ENCODE data around the gene OBP2B.
A peak's percentile ranks its signal among the peaks of the same experiment; 100 is the strongest.

The OBP2B gene

GRCh38 chr9:133202688-133203453 lies 6.2 kb downstream of the OBP2B start:
- no peak for FAIRE-seq
- no peak for DNase-seq (ENCODE audit: low spot score)

GRCh38 chr9:133202145-133202513 lies 6.9 kb downstream of the OBP2B start:
- no peak for DNase-seq (ENCODE audit: low spot score)
- FAIRE-seq = no peak

- FAIRE-seq = no peak
- no peak for DNase-seq (ENCODE audit: low spot score)
Observed at GRCh38 chr9:133201424-133202144, 7.5 kb downstream of the OBP2B start.

GRCh38 chr9:133200631-133201030 lies 8.4 kb downstream of the OBP2B start:
- no peak for FAIRE-seq

GRCh38 chr9:133199648-133200321 lies 9.3 kb downstream of the OBP2B start:
- DNase-seq (ENCODE audit: low spot score) (no peak), FAIRE-seq (no peak)

More at GRCh38 chr9:133200631-133201030, 8.4 kb downstream of the OBP2B start:
- no peak for DNase-seq (ENCODE audit: low spot score)

GRCh38 chr9:133195029-133195428 lies 14.0 kb downstream of the OBP2B start:
- FAIRE-seq (no peak), DNase-seq (ENCODE audit: low spot score) (no peak)

- no peak for FAIRE-seq
- no peak for DNase-seq (ENCODE audit: low spot score)
Observed at GRCh38 chr9:133194597-133194996, 14.5 kb downstream of the OBP2B start.

- no peak for DNase-seq (ENCODE audit: low spot score)
- no peak for FAIRE-seq
Observed at GRCh38 chr9:133191989-133192388, 17.1 kb downstream of the OBP2B start.

- DNase-seq (ENCODE audit: low spot score) (no peak), FAIRE-seq (no peak)
Observed at GRCh38 chr9:133189826-133190225, 19.2 kb downstream of the OBP2B start.

- FAIRE-seq = no peak
Observed at GRCh38 chr9:133188843-133189180, 20.2 kb downstream of the OBP2B start.

GRCh38 chr9:133188006-133188842 lies 20.8 kb downstream of the OBP2B start:
- DNase-seq (ENCODE audit: low spot score) (no peak), FAIRE-seq (no peak)

More at GRCh38 chr9:133188843-133189180, 20.2 kb downstream of the OBP2B start:
- no peak for DNase-seq (ENCODE audit: low spot score)

- DNase-seq (ENCODE audit: low spot score) (no peak), FAIRE-seq (no peak)
Observed at GRCh38 chr9:133187561-133188005, 21.5 kb downstream of the OBP2B start.

GRCh38 chr9:133186736-133187135 lies 22.3 kb downstream of the OBP2B start:
- DNase-seq (ENCODE audit: low spot score) (no peak), FAIRE-seq (no peak)

- DNase-seq (ENCODE audit: low spot score) = peak; percentile 64
- FAIRE-seq = peak; percentile 81
Observed at GRCh38 chr9:133184971-133185370, 24.1 kb downstream of the OBP2B start.

GRCh38 chr9:133182151-133182550 lies 26.9 kb downstream of the OBP2B start:
- FAIRE-seq = no peak
- no peak for DNase-seq (ENCODE audit: low spot score)

- no peak for FAIRE-seq
Observed at GRCh38 chr9:133181561-133181960, 27.5 kb downstream of the OBP2B start.

GRCh38 chr9:133180953-133181352 lies 28.1 kb downstream of the OBP2B start:
- no peak for DNase-seq (ENCODE audit: low spot score)
- FAIRE-seq = no peak

More at GRCh38 chr9:133181561-133181960, 27.5 kb downstream of the OBP2B start:
- no peak for DNase-seq (ENCODE audit: low spot score)

GRCh38 chr9:133173056-133173455 lies 36.0 kb downstream of the OBP2B start:
- FAIRE-seq = no peak

GRCh38 chr9:133171161-133171961 lies 37.7 kb downstream of the OBP2B start:
- no peak for FAIRE-seq

More at GRCh38 chr9:133173056-133173455, 36.0 kb downstream of the OBP2B start:
- DNase-seq (ENCODE audit: low spot score) = no peak

GRCh38 chr9:133170716-133171115 lies 38.3 kb downstream of the OBP2B start:
- FAIRE-seq (no peak), DNase-seq (ENCODE audit: low spot score) (no peak)

More at GRCh38 chr9:133171161-133171961, 37.7 kb downstream of the OBP2B start:
- no peak for DNase-seq (ENCODE audit: low spot score)

All from RCC 7860 (cell line).